Kidney epithelial cell (primary cell): ENCODE results near the gene TSPAN32. TPM values are rescaled to one million over a fixed set of nuclear protein-coding genes. Genes with fewer than 3 reads are reported as not detected.
"Not testable (repeated sequence)": the region's sequence is repeated elsewhere in the genome, so short reads cannot be mapped to it uniquely, and the experiment has no call there.

ENCODE experiments used
- DNase-seq: peaks from one replicate; pipeline ENCODE4 v3.0.0-alpha.2; 2010; ENCODE audit warnings: low read depth
- H3K27me3 ChIP-seq: 2 replicates; pipeline ENCODE4 v1.6.0; 2011; ENCODE audit warnings: low read length; ENCODE audit not compliant: control insufficient read depth, insufficient read depth
- H3K36me3 ChIP-seq: 2 replicates; pipeline ENCODE4 v1.5.1; 2011; ENCODE audit warnings: low read length; ENCODE audit not compliant: control insufficient read depth, insufficient read depth
- H3K4me3 ChIP-seq: 2 replicates; pipeline ENCODE4 v1.5.1; 2011; ENCODE audit warnings: low read depth, mild to moderate bottlenecking, control low read depth, low read length
- total RNA-seq: library from RNA; depleted of rRNA; stranded (reverse); fragments of >200 nt; gene quantifications from 2 replicates; pipeline ENCODE4 v1.2.3, GENCODE V29; 2015
- TF ChIP-seq, protein P1 (sequence below): IDR thresholded peaks from 2 replicates; pipeline ENCODE4 v1.5.1; 2011; ENCODE audit warnings: mild to moderate bottlenecking, moderate library complexity, low read length, control low read depth, inconsistent platforms; ENCODE audit not compliant: insufficient read depth, poor library complexity, severe bottlenecking

The TSPAN32 gene
- total RNA-seq, 1 donor from 2014 or later, result 0.46 TPM

- TF ChIP-seq, protein P1, sequence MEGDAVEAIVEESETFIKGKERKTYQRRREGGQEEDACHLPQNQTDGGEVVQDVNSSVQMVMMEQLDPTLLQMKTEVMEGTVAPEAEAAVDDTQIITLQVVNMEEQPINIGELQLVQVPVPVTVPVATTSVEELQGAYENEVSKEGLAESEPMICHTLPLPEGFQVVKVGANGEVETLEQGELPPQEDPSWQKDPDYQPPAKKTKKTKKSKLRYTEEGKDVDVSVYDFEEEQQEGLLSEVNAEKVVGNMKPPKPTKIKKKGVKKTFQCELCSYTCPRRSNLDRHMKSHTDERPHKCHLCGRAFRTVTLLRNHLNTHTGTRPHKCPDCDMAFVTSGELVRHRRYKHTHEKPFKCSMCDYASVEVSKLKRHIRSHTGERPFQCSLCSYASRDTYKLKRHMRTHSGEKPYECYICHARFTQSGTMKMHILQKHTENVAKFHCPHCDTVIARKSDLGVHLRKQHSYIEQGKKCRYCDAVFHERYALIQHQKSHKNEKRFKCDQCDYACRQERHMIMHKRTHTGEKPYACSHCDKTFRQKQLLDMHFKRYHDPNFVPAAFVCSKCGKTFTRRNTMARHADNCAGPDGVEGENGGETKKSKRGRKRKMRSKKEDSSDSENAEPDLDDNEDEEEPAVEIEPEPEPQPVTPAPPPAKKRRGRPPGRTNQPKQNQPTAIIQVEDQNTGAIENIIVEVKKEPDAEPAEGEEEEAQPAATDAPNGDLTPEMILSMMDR, result no peak
- DNase-seq, result no peak
- Histone ChIP-seq H3K4me3 (no peak overlapping the region), H3K36me3 (no peaks in the 10 kb centered on the region), H3K27me3 (no peaks in the 10 kb centered on the region)
These were observed 49.9 kb downstream of the TSPAN32 start for GRCh38 chr11:2351701-2352100.

- no peaks in the 10 kb centered on the region for H3K27me3 ChIP-seq
- H3K36me3 ChIP-seq, result no peaks in the 10 kb centered on the region
- TF ChIP-seq, protein P1, result no peak
- DNase-seq, result no peak
- H3K4me3 ChIP-seq, result no peak overlapping the region
These were observed 50.6 kb downstream of the TSPAN32 start for GRCh38 chr11:2352420-2352819.

- no peak for DNase-seq
- Histone ChIP-seq H3K36me3 (no peaks in the 10 kb centered on the region), H3K27me3 (no peaks in the 10 kb centered on the region), H3K4me3 (no peak overlapping the region)
- TF ChIP-seq, protein P1, result no peak
These were observed 53.3 kb downstream of the TSPAN32 start for GRCh38 chr11:2355000-2355644.

- H3K4me3 ChIP-seq, result no peak overlapping the region
- H3K36me3 ChIP-seq, result no peaks in the 10 kb centered on the region
- TF ChIP-seq, protein P1, result no peak
- no peak for DNase-seq
- no peaks in the 10 kb centered on the region for H3K27me3 ChIP-seq
These were observed 55.4 kb downstream of the TSPAN32 start for GRCh38 chr11:2357246-2357645.

DNA sequence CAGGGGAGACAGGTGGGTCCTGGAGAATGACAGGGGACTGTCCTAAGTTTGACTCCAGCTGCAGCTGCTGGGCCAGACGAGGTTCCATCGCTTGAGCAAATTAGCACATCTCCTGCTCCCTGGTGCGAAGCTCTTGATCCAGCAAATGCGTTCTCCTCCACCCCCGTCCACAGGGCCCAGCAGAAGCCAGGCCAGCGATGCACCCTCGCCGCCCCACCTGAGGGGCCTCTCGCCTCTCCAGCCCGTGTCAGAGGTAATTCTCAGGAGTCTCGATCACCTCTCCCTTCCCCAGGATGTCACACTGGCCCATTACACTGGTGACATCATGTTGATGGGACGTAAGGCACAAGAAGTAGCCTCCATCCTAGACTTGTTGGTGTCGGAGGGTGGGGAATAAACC, 55.8 kb downstream of the TSPAN32 start:
- H3K4me3 ChIP-seq, H3K36me3 ChIP-seq, DNase-seq, H3K27me3 ChIP-seq: not testable (repeated sequence)

- TF ChIP-seq, protein P1, result no peak
- no peak for DNase-seq
- H3K4me3 ChIP-seq, result no peak overlapping the region
- H3K36me3 ChIP-seq, result no peaks in the 10 kb centered on the region
- no peaks in the 10 kb centered on the region for H3K27me3 ChIP-seq
These were observed 57.1 kb downstream of the TSPAN32 start for GRCh38 chr11:2358754-2359442.
